ENCODE measurements around the gene ADAMTS18. TPM values are rescaled to one million over a fixed set of nuclear protein-coding genes. Genes with fewer than 3 reads are reported as not detected.
"Not testable (repeated sequence)": the region's sequence is repeated elsewhere in the genome, so short reads cannot be mapped to it uniquely, and the experiment has no call there.

ADAMTS18 gene
- total RNA-seq, 6 experiments from 2014 or later, result not detected

DNA sequence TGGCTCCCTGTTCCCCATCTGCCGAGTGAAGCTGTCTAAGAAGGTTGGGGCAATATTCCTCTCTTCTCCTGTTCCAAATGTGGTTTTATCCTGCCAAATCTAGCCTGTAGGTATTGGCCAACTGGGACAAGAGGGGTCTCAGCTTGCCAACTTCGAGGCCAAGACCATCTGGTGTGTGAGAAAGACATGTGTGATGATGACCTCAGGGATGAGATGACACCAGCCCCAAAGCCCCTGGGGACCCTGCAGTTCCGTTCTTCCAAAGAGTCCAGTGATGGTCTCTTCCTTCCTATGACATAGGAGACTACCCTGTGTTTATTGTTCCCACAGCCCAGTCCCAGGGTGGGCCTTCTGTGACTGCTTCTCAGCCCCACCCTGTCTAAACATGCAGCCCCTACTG is 34.8 kb upstream of the ADAMTS18 start:
- no peak for ATAC-seq
- Histone ChIP-seq H3K9me3 (no peaks in the 10 kb centered on the region), H3K4me1 (no peaks in the 10 kb centered on the region), H3K27ac (no peak overlapping the region), H3K27me3 (no peaks in the 10 kb centered on the region), H3K4me3 (no peak overlapping the region), H3K36me3 (no peaks in the 10 kb centered on the region)
- 31% methylated on average over 2 of the region's 3 CpGs for WGBS (ENCODE audit: insufficient coverage, low coverage, low lambda C conversion rate, missing lambda C conversion rate)
- TF ChIP-seq POLR2A (IDR thresholded peaks at IDR 0.05), result no peak
- TF ChIP-seq CTCF (IDR thresholded peaks at IDR 0.05), result no peak
- no peak for DNase-seq
- intact Hi-C loops (cut with DNase I), result no loop called here

GRCh38 chr16:77468831-77469230 is 34.0 kb upstream of the ADAMTS18 start:
- TF ChIP-seq POLR2A (IDR thresholded peaks at IDR 0.05) (no peak), CTCF (IDR thresholded peaks at IDR 0.05) (no peak)
- ATAC-seq, result no peak
- DNase-seq, result no peak
- no peaks in the 10 kb centered on the region for H3K36me3 ChIP-seq
- intact Hi-C loops (cut with DNase I), result no loop called here
- H3K4me3 ChIP-seq, result no peak overlapping the region
- H3K27ac ChIP-seq, result no peak overlapping the region
- H3K9me3 ChIP-seq, result no peaks in the 10 kb centered on the region
- WGBS (ENCODE audit: insufficient coverage, low coverage, low lambda C conversion rate, missing lambda C conversion rate), result 18% methylated on average over 3 of the region's 3 CpGs
- H3K27me3 ChIP-seq, result no peaks in the 10 kb centered on the region
- H3K4me1 ChIP-seq, result no peaks in the 10 kb centered on the region

DNA sequence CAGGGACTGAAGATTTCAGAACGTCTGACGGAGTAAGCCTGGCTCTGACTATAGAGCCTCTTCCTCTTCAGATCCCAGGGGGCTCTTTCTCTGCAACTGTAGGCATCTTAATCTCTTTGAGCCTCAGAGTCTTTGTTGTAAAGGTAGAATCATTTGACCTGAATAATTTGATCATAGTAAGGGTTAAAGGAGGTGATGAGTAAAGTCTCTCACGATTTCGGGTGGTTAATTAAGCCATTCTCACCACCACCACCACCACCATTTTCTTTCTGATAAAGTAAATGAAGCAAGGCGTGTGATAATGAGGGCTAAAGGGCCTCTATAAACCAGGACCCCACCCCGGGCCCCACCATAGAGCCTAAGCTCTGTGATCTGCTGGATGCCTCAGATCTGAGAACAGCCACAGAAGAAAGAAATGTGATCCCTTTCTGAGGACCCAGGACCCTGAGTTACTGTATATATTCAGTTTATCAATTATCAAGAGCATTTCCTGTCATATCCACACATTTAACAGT is 33.0 kb upstream of the ADAMTS18 start:
- H3K4me1 ChIP-seq, result no peaks in the 10 kb centered on the region
- ATAC-seq, result no peak
- H3K36me3 ChIP-seq, result no peaks in the 10 kb centered on the region
- no peaks in the 10 kb centered on the region for H3K27me3 ChIP-seq
- H3K27ac ChIP-seq, result no peak overlapping the region
- no peak for DNase-seq
- H3K9me3 ChIP-seq, result no peaks in the 10 kb centered on the region
- TF ChIP-seq POLR2A (IDR thresholded peaks at IDR 0.05), result no peak
- no peak for TF ChIP-seq CTCF (IDR thresholded peaks at IDR 0.05)
- no peak overlapping the region for H3K4me3 ChIP-seq
- intact Hi-C loops (cut with DNase I), result no loop called here
- WGBS (ENCODE audit: insufficient coverage, low coverage, low lambda C conversion rate, missing lambda C conversion rate), result 30% methylated on average over 6 of the region's 6 CpGs

DNA sequence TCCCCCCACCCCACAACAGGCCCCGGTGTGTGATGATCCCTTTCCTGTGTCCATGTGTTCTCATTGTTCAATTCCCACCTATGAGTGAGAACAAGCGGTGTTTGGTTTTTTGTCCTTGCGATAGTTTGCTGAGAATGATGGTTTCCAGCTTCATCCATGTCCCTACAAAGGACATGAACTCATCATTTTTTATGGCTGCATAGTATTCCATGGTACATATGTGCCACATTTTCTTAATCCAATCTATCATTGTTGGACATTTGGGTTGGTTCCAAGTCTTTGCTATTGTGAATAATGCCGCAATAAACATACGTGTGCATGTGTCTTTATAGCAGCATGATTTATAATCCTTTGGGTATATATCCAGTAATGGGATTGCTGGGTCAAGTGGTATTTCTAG is 28.8 kb upstream of the ADAMTS18 start:
- H3K9me3 ChIP-seq; H3K4me3 ChIP-seq; H3K27ac ChIP-seq; H3K4me1 ChIP-seq; DNase-seq; ATAC-seq; intact Hi-C loops (cut with DNase I); H3K27me3 ChIP-seq; H3K36me3 ChIP-seq: not testable (repeated sequence)
- 97% methylated on average over 5 of the region's 5 CpGs for WGBS (ENCODE audit: insufficient coverage, low coverage, low lambda C conversion rate, missing lambda C conversion rate)

DNA sequence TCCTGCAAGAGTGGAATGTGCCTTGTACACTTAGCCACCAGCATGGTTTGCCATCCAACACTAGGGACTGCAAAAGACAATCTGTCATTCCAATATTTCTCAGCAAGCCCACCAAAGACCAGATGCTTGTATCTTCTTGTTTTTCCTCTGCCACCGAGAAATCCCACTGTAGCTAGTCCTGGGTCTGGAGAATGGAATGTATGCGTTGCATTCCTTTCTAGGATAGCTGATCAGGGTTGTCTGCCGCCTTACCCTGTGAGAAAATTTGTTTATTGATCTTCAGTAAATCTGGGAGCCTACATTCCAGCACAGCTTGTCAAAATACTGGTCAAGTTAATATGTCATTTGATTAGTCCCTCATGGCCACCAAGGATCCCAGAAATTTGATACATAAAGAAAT is 28.1 kb upstream of the ADAMTS18 start:
- Histone ChIP-seq H3K4me1 (no peaks in the 10 kb centered on the region), H3K9me3 (no peaks in the 10 kb centered on the region), H3K36me3 (no peaks in the 10 kb centered on the region), H3K27ac (no peak overlapping the region), H3K27me3 (no peaks in the 10 kb centered on the region), H3K4me3 (no peak overlapping the region)
- ATAC-seq (no peak), DNase-seq (no peak)
- intact Hi-C loops (cut with DNase I), result no loop called here
- 14% methylated on average over 3 of the region's 3 CpGs for WGBS (ENCODE audit: insufficient coverage, low coverage, low lambda C conversion rate, missing lambda C conversion rate)
- TF ChIP-seq CTCF (IDR thresholded peaks at IDR 0.05), result no peak
- no peak for TF ChIP-seq POLR2A (IDR thresholded peaks at IDR 0.05)
